Natural killer cell (primary cell): ENCODE measurements around the gene DEPDC1. TPM values are rescaled to one million over a fixed set of nuclear protein-coding genes. Genes with fewer than 3 reads are reported as not detected.

Experiments
- ATAC-seq, 3 donors: fragments of 150-1000 bp in 2 of 3; fragments of 200-7000 bp in 1 of 3; cut with Tn5 transposase; 1 replicate in 1 of 3; 2 replicates in 2 of 3; pipeline ENCODE4 v1.10.0; 2021; ENCODE audit warnings: mild to moderate bottlenecking in 2 of 3, moderate library complexity in 2 of 3
- DNase-seq, 2 donors: peaks; one replicate each; pipeline versions ENCODE4 v3.0.0 to v3.0.0-alpha.2; 2013 to 2021; ENCODE audit warnings: mixed read lengths in 1 of 2
- H3K27ac ChIP-seq: one replicate; pipeline ENCODE4 v1.5.1; 2013; ENCODE audit warnings: mild to moderate bottlenecking, low read length
- H3K27me3 ChIP-seq: one replicate; pipeline ENCODE4 v1.6.1; 2013; ENCODE audit warnings: low read length; ENCODE audit not compliant: control insufficient read depth, insufficient read depth
- H3K36me3 ChIP-seq: one replicate; pipeline ENCODE4 v1.6.1; 2013; ENCODE audit warnings: low read length; ENCODE audit not compliant: control insufficient read depth, insufficient read depth
- H3K4me1 ChIP-seq: one replicate; pipeline ENCODE4 v1.6.1; 2013; ENCODE audit warnings: low read length; ENCODE audit not compliant: control insufficient read depth, insufficient read depth
- H3K4me3 ChIP-seq: one replicate; pipeline ENCODE4 v1.5.1; 2013; ENCODE audit warnings: low read length
- H3K9me3 ChIP-seq: one replicate; pipeline ENCODE4 v1.6.1; 2013; ENCODE audit warnings: low read length; ENCODE audit not compliant: control insufficient read depth, insufficient read depth
- H3K27ac Mint-ChIP-seq, 2 donors: one replicate each; pipeline ENCODE4 v1.8.0; 2022; ENCODE audit warnings: mild to moderate bottlenecking in 2 of 2, mixed read lengths in 2 of 2, moderate library complexity in 1 of 2
- H3K27me3 Mint-ChIP-seq, 2 donors: one replicate each; pipeline ENCODE4 v1.8.0; 2022; ENCODE audit warnings: low read depth in 2 of 2, mixed read lengths in 2 of 2
- H3K36me3 Mint-ChIP-seq: one replicate; pipeline ENCODE4 v1.8.0; 2022; ENCODE audit warnings: mixed read lengths
- H3K4me1 Mint-ChIP-seq, 2 donors: one replicate each; pipeline ENCODE4 v1.8.0; 2022; ENCODE audit warnings: mixed read lengths in 2 of 2
- H3K4me3 Mint-ChIP-seq: one replicate; pipeline ENCODE4 v1.8.0; 2022; ENCODE audit warnings: mild to moderate bottlenecking, moderate library complexity, mixed read lengths
- H3K9me3 Mint-ChIP-seq, 2 donors: one replicate each; pipeline ENCODE4 v1.8.0; 2022; ENCODE audit warnings: mixed read lengths in 2 of 2
- CTCF ChIP-seq: fragments of 200-600 bp; IDR thresholded peaks from one replicate; pipeline ENCODE4 v1.8.0; 2022; ENCODE audit warnings: antibody characterized with exemption
- WGBS: methylation state at CpG from one replicate; pipeline ENCODE4 v1.1.7; 2013; ENCODE audit warnings: missing lambda C conversion rate; ENCODE audit not compliant: insufficient coverage; 5-methylcytosine and 5-hydroxymethylcytosine counted together
- intact Hi-C: fragments of 100-400 bp; cut with micrococcal nuclease; formaldehyde crosslinking; loops from one replicate; pipeline ENCODE4 v1.14.2; 2022
- total RNA-seq, 4 donors: library from RNA; stranded (reverse); fragments of 120-200 nt in 1 of 4; gene quantifications; one replicate each; pipeline versions ENCODE4 v1.2.3 to v1.2.4, GENCODE V29; 2013 to 2022

Gene DEPDC1
- not detected for total RNA-seq
- total RNA-seq (2013): 0.27 TPM

- Mint-ChIP-seq H3K27ac (peak within 1 kb of the TSS in 1 of 2 donors; percentile 55), H3K9me3 (peaks cover 0 to 5% of the 10 kb centered on the region in 2 donors)
- WGBS: under 1% methylated on average over 64 of the region's 64 CpGs
These were observed at the start of gene DEPDC1 for GRCh38 chr1:68496680-68497357. TSS of gene DEPDC1 (minus strand) at chr1:68497082. CDS start at chr1:68496999, 83 bp downstream.

GRCh38 chr1:68544651-68545050, 47.8 kb upstream of the DEPDC1 start:
- Mint-ChIP-seq H3K4me3 (no peak overlapping the region), H3K9me3 (peaks cover 5 to 11% of the 10 kb centered on the region in 2 donors)

More at GRCh38 chr1:68496680-68497357, at the start of gene DEPDC1:
- peaks cover 11% of the 10 kb centered on the region for H3K4me1 ChIP-seq
- Mint-ChIP-seq H3K4me1 (peaks cover 28 to 33% of the 10 kb centered on the region in 2 donors), H3K36me3 (no peaks in the 10 kb centered on the region), H3K4me3 (peak within 1 kb of the TSS; percentile 87), H3K27me3 (no peaks in the 10 kb centered on the region)
- DNase-seq (peak; percentile 75 to 81), ATAC-seq (peak; percentile 93 to 95 (median 94))
- no peaks in the 10 kb centered on the region for H3K9me3 ChIP-seq
- no peaks in the 10 kb centered on the region for H3K27me3 ChIP-seq
- intact Hi-C loops: no loop called here
- no peak within 1 kb of the TSS for H3K27ac ChIP-seq
- no peaks in the 10 kb centered on the region for H3K36me3 ChIP-seq
- no peak for TF ChIP-seq CTCF
- peak within 1 kb of the TSS; percentile 57 for H3K4me3 ChIP-seq

DNA sequence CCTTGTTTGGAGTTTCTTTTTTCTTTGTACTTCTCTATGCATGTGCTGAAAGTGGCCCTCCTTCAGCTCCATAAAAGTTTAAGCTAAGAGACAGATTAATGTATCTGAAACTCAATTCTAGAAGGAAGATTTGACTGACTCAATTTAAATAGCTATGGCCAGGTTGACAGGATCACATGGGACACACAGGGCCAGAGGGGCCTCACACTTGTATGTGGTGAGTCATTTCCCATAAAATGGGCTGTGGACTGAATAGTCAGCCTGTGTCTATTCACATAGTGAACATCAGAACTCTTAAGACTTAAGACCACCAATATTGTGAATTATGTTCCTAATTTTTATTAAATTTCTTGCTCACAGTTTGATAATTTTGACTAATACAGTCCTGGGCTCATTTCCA, 45.7 kb upstream of the DEPDC1 start:
- no peak overlapping the region for H3K27ac ChIP-seq
- no peaks in the 10 kb centered on the region for H3K36me3 ChIP-seq
- Mint-ChIP-seq H3K9me3 (peaks cover 0 to 8% of the 10 kb centered on the region in 2 donors), H3K27me3 (no peaks in the 10 kb centered on the region), H3K36me3 (no peaks in the 10 kb centered on the region), H3K4me3 (no peak overlapping the region), H3K4me1 (no peaks in the 10 kb centered on the region), H3K27ac (no peak overlapping the region)
- H3K4me1 ChIP-seq: no peaks in the 10 kb centered on the region
- ATAC-seq (no peak), DNase-seq (no peak)
- H3K4me3 ChIP-seq: no peak overlapping the region
- H3K27me3 ChIP-seq: no peaks in the 10 kb centered on the region
- intact Hi-C loops: no loop called here
- no peak for TF ChIP-seq CTCF
- peaks cover 6% of the 10 kb centered on the region for H3K9me3 ChIP-seq

More at GRCh38 chr1:68544651-68545050, 47.8 kb upstream of the DEPDC1 start:
- Mint-ChIP-seq H3K4me1 (no peaks in the 10 kb centered on the region), H3K27ac (no peak overlapping the region), H3K27me3 (no peaks in the 10 kb centered on the region), H3K36me3 (no peaks in the 10 kb centered on the region)
- WGBS: 75% methylated on average over 2 of the region's 4 CpGs
- Histone ChIP-seq H3K27me3 (no peaks in the 10 kb centered on the region), H3K4me1 (no peaks in the 10 kb centered on the region), H3K9me3 (peaks cover 13% of the 10 kb centered on the region), H3K27ac (no peak overlapping the region), H3K36me3 (no peaks in the 10 kb centered on the region), H3K4me3 (no peak overlapping the region)
- ATAC-seq (no peak), DNase-seq (no peak)
- intact Hi-C loops: no loop called here
- TF ChIP-seq CTCF: no peak

GRCh38 chr1:68538941-68539340, 42.1 kb upstream of the DEPDC1 start:
- Histone ChIP-seq H3K36me3 (no peaks in the 10 kb centered on the region), H3K27ac (no peak overlapping the region), H3K4me1 (no peaks in the 10 kb centered on the region), H3K9me3 (no peaks in the 10 kb centered on the region), H3K27me3 (no peaks in the 10 kb centered on the region), H3K4me3 (no peak overlapping the region)
- DNase-seq: no peak
- H3K27me3 Mint-ChIP-seq: no peaks in the 10 kb centered on the region
- no peak for ATAC-seq
- no peak for TF ChIP-seq CTCF
- no peaks in the 10 kb centered on the region for H3K4me1 Mint-ChIP-seq
- no peaks in the 10 kb centered on the region for H3K36me3 Mint-ChIP-seq
- intact Hi-C loops: no loop called here
- H3K9me3 Mint-ChIP-seq: peaks cover 0 to 3% of the 10 kb centered on the region in 2 donors
- H3K4me3 Mint-ChIP-seq: no peak overlapping the region
- H3K27ac Mint-ChIP-seq: no peak overlapping the region
